Karpas-422 (cell line): ENCODE data around the gene CD320. TPM values are rescaled to one million over a fixed set of nuclear protein-coding genes. Genes with fewer than 3 reads are reported as not detected.
A peak's percentile ranks its signal among the peaks of the same experiment; 100 is the strongest.

Experiments
- DNase-seq: peaks from one replicate; pipeline ENCODE4 v3.0.0-alpha.2; 2015
- H2AFZ ChIP-seq: fragments of 200-600 bp; sonication (generic); 2 replicates; pipeline ENCODE4 v1.6.1; 2014; ENCODE audit warnings: antibody characterized with exemption, low read length, mixed read lengths
- H3K27ac ChIP-seq: fragments of 200-600 bp; sonication (generic); 2 replicates; pipeline ENCODE4 v1.5.1; 2014; ENCODE audit warnings: mild to moderate bottlenecking, low read length, moderate library complexity
- H3K27me3 ChIP-seq: fragments of 200-600 bp; sonication (generic); 2 replicates; pipeline ENCODE4 v1.6.1; 2014; ENCODE audit warnings: low read length, mixed read lengths
- H3K36me3 ChIP-seq: fragments of 200-600 bp; sonication (generic); 2 replicates; pipeline ENCODE4 v1.6.1; 2014; ENCODE audit warnings: low read length, mixed read lengths; ENCODE audit not compliant: insufficient read depth
- H3K4me1 ChIP-seq: fragments of 200-600 bp; sonication (generic); 2 replicates; pipeline ENCODE4 v1.6.1; 2014; ENCODE audit warnings: mild to moderate bottlenecking, low read length, mixed read lengths
- H3K4me2 ChIP-seq: fragments of 200-600 bp; sonication (generic); 2 replicates; pipeline ENCODE4 v1.6.1; 2014; ENCODE audit warnings: low read length, low read depth, mild to moderate bottlenecking; ENCODE audit not compliant: poor library complexity, severe bottlenecking
- H3K4me3 ChIP-seq: fragments of 200-600 bp; sonication (generic); 2 replicates; pipeline ENCODE4 v1.5.1; 2014; ENCODE audit warnings: mild to moderate bottlenecking, antibody characterized with exemption, low read length, mixed read lengths
- H3K79me2 ChIP-seq: fragments of 200-600 bp; sonication (generic); 2 replicates; pipeline ENCODE4 v1.6.1; 2014; ENCODE audit warnings: mild to moderate bottlenecking, low read length, mixed read lengths
- H3K9ac ChIP-seq: fragments of 200-600 bp; sonication (generic); 2 replicates; pipeline ENCODE4 v1.6.0; 2014; ENCODE audit warnings: low read length
- H3K9me2 ChIP-seq: fragments of 200-600 bp; sonication (generic), shearing (Covaris generic); replicated peaks from 2 replicates; pipeline ENCODE4 v1.6.0; 2014; ENCODE audit warnings: mild to moderate bottlenecking, low read length, moderate library complexity; ENCODE audit not compliant: insufficient read depth
- H3K9me3 ChIP-seq: fragments of 300-700, 200-600 bp; sonication (generic); 2 replicates; pipeline ENCODE4 v1.6.1; 2014; ENCODE audit warnings: low read length, mixed read lengths
- H4K20me1 ChIP-seq: fragments of 200-600 bp; sonication (generic); 2 replicates; pipeline ENCODE4 v1.6.1; 2014; ENCODE audit warnings: mild to moderate bottlenecking, antibody characterized with exemption, low read length, low read depth; ENCODE audit not compliant: insufficient read depth
- total RNA-seq: library from RNA; depleted of rRNA; stranded (reverse); fragments of >200 nt; shearing (Covaris generic); gene quantifications from 2 replicates; pipeline ENCODE4 v1.2.3, GENCODE V29; 2014; ENCODE audit warnings: low replicate concordance; rRNA removed

CD320 gene
- total RNA-seq, 1 experiment from 2014 or later: 16.0 TPM

- H3K4me2 ChIP-seq: no peak overlapping the region
- no peaks in the 10 kb centered on the region for H4K20me1 ChIP-seq
- DNase-seq: no peak
- no peaks in the 10 kb centered on the region for H3K79me2 ChIP-seq
- H3K27ac ChIP-seq: no peak overlapping the region
- H3K4me1 ChIP-seq: no peaks in the 10 kb centered on the region
- no peaks in the 10 kb centered on the region for H3K36me3 ChIP-seq
- no peaks in the 10 kb centered on the region for H3K27me3 ChIP-seq
- no peaks in the 10 kb centered on the region for H3K9me2 ChIP-seq
- H3K4me3 ChIP-seq: no peak overlapping the region
- H3K9ac ChIP-seq: no peak overlapping the region
- H3K9me3 ChIP-seq: no peaks in the 10 kb centered on the region
- H2AFZ ChIP-seq: no peak overlapping the region
Measured at GRCh38 chr19:8256276-8257051, 51.7 kb downstream of the CD320 start.

- Histone ChIP-seq H3K4me1 (no peaks in the 10 kb centered on the region), H3K36me3 (no peaks in the 10 kb centered on the region), H4K20me1 (no peaks in the 10 kb centered on the region), H3K27ac (no peak overlapping the region), H3K27me3 (no peaks in the 10 kb centered on the region), H3K79me2 (no peaks in the 10 kb centered on the region), H3K9me2 (no peaks in the 10 kb centered on the region), H2AFZ (no peak overlapping the region), H3K4me3 (no peak overlapping the region), H3K9me3 (no peaks in the 10 kb centered on the region), H3K9ac (no peak overlapping the region), H3K4me2 (no peak overlapping the region)
- DNase-seq: peak; percentile 10
Measured at GRCh38 chr19:8255426-8256125, 52.6 kb downstream of the CD320 start.

- no peak for DNase-seq
- Histone ChIP-seq H3K4me3 (no peak overlapping the region), H3K9ac (no peak overlapping the region), H3K27me3 (no peaks in the 10 kb centered on the region), H3K4me2 (no peak overlapping the region), H3K36me3 (no peaks in the 10 kb centered on the region), H3K9me2 (no peaks in the 10 kb centered on the region), H3K9me3 (no peaks in the 10 kb centered on the region), H3K27ac (no peak overlapping the region), H3K79me2 (no peaks in the 10 kb centered on the region), H2AFZ (no peak overlapping the region), H4K20me1 (no peaks in the 10 kb centered on the region), H3K4me1 (no peaks in the 10 kb centered on the region)
Measured at GRCh38 chr19:8254286-8255001, 53.7 kb downstream of the CD320 start.

GRCh38 chr19:8253678-8254077, 54.5 kb downstream of the CD320 start:
- no peaks in the 10 kb centered on the region for H3K4me1 ChIP-seq
- H3K4me2 ChIP-seq: no peak overlapping the region
- no peaks in the 10 kb centered on the region for H4K20me1 ChIP-seq
- H2AFZ ChIP-seq: no peak overlapping the region
- H3K9me2 ChIP-seq: no peaks in the 10 kb centered on the region
- no peak for DNase-seq
- no peaks in the 10 kb centered on the region for H3K9me3 ChIP-seq
- H3K27me3 ChIP-seq: no peaks in the 10 kb centered on the region
- no peak overlapping the region for H3K4me3 ChIP-seq
- no peaks in the 10 kb centered on the region for H3K79me2 ChIP-seq
- no peak overlapping the region for H3K9ac ChIP-seq
- H3K36me3 ChIP-seq: no peaks in the 10 kb centered on the region
- no peak overlapping the region for H3K27ac ChIP-seq

GRCh38 chr19:8252922-8253589, 55.1 kb downstream of the CD320 start:
- H3K4me3 ChIP-seq: no peak overlapping the region
- H3K27ac ChIP-seq: no peak overlapping the region
- no peaks in the 10 kb centered on the region for H3K9me2 ChIP-seq
- DNase-seq: peak; percentile 93
- no peak overlapping the region for H3K9ac ChIP-seq
- H3K79me2 ChIP-seq: no peaks in the 10 kb centered on the region
- no peaks in the 10 kb centered on the region for H3K36me3 ChIP-seq
- no peaks in the 10 kb centered on the region for H3K9me3 ChIP-seq
- H4K20me1 ChIP-seq: no peaks in the 10 kb centered on the region
- no peaks in the 10 kb centered on the region for H3K4me1 ChIP-seq
- no peak overlapping the region for H3K4me2 ChIP-seq
- no peak overlapping the region for H2AFZ ChIP-seq
- H3K27me3 ChIP-seq: no peaks in the 10 kb centered on the region

Other genes starting within 250 kb of the CD320 start
- not detected in 2 replicates for gene FBN3, start 158.8 kb downstream of the CD320 start, total RNA-seq
- 66.3 and 105 TPM in 2 replicates for gene CERS4, start 99.0 kb downstream of the CD320 start, total RNA-seq
- gene NDUFA7, start 13.0 kb upstream of the CD320 start, total RNA-seq: 85.1 and 94.9 TPM in 2 replicates
- 1,155 and 2,638 TPM in 2 replicates for gene RPS28, start 13.1 kb upstream of the CD320 start, total RNA-seq
- 1.2 TPM in 1 of 2 replicates, not detected in the other for gene KANK3, start 34.9 kb upstream of the CD320 start, total RNA-seq
- not detected in 2 replicates for gene ANGPTL4, start 55.8 kb upstream of the CD320 start, total RNA-seq
- gene RAB11B, start 82.0 kb upstream of the CD320 start, total RNA-seq: 23.7 and 42.9 TPM in 2 replicates
- gene MARCHF2, start 104.9 kb upstream of the CD320 start, total RNA-seq: 10.1 and 31.2 TPM in 2 replicates
- 34.4 and 94.9 TPM in 2 replicates for gene HNRNPM, start 136.6 kb upstream of the CD320 start, total RNA-seq
- gene PRAM1, start 194.3 kb upstream of the CD320 start, total RNA-seq: not detected in 2 replicates
- 3.8 and 11.8 TPM in 2 replicates for gene ZNF414, start 205.8 kb upstream of the CD320 start, total RNA-seq